Fibroblast of villous mesenchyme (primary cell): ENCODE results near the gene TMX2. TPM values are rescaled to one million over a fixed set of nuclear protein-coding genes. Genes with fewer than 3 reads are reported as not detected.
A peak's percentile ranks its signal among the peaks of the same experiment; 100 is the strongest.

Experiments
- DNase-seq: peaks from one replicate; pipeline ENCODE4 v3.0.0-alpha.2; 2010; ENCODE audit warnings: low read depth
- H3K4me3 ChIP-seq: 2 replicates; pipeline ENCODE4 v1.5.1; 2011; ENCODE audit warnings: low read depth, mild to moderate bottlenecking, low read length
- total RNA-seq: library from RNA; depleted of rRNA; stranded (reverse); fragments of >200 nt; gene quantifications from 2 replicates; pipeline ENCODE4 v1.2.3, GENCODE V29; 2012
- TF ChIP-seq, protein P1 (sequence below): IDR thresholded peaks from 2 replicates; pipeline ENCODE4 v1.5.1; 2012; ENCODE audit warnings: low read depth, mild to moderate bottlenecking, low read length; ENCODE audit not compliant: insufficient read depth

Gene TMX2
- total RNA-seq, 1 donor = 79.9 TPM

DNA sequence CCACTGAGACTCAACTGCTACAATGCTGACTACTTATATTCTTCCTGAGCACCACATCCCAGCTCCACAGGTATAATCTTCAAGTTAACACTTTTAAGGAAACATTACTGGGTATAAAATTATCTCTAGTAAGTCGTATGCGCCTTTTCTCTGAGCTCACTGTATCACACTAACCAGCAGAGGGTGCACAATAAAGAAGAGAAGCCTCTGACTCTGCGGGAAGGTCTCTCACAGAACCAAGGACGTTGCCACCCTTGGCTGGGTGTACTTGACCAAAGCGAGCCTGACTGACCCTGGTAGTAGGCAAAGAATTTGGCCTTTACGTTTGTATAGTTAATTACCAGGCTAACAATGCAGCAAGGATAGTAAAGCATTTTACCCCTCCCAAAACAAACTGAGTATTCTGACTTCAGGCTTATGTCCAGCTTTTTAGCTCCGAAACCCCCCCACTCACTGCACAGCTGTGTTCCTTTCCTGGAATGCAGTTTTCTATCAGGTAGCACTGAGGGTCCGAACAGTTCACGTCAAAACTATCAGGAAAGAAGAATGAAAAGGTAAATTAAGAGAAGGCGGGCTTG is 39.4 kb downstream of the TMX2 start, which contains the start of gene BTBD18:
Gene BTBD18, minus strand, starts transcription at position 144 of the 578 bp plus-strand sequence. CDS start 631 bp downstream, outside the sequence.
- peak; percentile 64 for DNase-seq

DNA sequence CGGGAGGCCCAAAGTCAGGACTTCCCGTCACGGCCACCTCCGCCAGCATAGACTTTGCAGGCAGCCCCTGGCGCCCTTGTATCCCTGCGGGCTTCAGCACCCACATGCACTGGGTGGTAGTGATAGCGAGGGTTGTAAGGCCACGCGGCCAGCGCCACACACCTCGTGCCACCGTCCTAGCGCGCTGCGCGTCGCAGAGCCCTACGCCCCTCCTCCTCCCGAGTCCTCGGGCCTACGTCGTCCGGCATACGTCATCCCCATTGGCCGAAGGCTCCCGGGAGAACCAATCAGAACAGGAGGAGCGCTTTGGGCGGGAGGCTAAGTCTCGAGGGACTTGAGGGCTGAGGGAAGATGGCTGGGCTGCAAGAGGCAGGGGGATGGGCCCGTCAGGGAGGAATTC is 40.6 kb downstream of the TMX2 start:
- TF ChIP-seq, protein P1, sequence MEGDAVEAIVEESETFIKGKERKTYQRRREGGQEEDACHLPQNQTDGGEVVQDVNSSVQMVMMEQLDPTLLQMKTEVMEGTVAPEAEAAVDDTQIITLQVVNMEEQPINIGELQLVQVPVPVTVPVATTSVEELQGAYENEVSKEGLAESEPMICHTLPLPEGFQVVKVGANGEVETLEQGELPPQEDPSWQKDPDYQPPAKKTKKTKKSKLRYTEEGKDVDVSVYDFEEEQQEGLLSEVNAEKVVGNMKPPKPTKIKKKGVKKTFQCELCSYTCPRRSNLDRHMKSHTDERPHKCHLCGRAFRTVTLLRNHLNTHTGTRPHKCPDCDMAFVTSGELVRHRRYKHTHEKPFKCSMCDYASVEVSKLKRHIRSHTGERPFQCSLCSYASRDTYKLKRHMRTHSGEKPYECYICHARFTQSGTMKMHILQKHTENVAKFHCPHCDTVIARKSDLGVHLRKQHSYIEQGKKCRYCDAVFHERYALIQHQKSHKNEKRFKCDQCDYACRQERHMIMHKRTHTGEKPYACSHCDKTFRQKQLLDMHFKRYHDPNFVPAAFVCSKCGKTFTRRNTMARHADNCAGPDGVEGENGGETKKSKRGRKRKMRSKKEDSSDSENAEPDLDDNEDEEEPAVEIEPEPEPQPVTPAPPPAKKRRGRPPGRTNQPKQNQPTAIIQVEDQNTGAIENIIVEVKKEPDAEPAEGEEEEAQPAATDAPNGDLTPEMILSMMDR = no peak
- H3K4me3 ChIP-seq = no peak overlapping the region
- no peak for DNase-seq

More for the DNA sequence above, 39.4 kb downstream of the TMX2 start, which contains the start of gene BTBD18:
- TF ChIP-seq, protein P1 = peak; percentile 59
- H3K4me3 ChIP-seq = no peak within 1 kb of the TSS

DNA sequence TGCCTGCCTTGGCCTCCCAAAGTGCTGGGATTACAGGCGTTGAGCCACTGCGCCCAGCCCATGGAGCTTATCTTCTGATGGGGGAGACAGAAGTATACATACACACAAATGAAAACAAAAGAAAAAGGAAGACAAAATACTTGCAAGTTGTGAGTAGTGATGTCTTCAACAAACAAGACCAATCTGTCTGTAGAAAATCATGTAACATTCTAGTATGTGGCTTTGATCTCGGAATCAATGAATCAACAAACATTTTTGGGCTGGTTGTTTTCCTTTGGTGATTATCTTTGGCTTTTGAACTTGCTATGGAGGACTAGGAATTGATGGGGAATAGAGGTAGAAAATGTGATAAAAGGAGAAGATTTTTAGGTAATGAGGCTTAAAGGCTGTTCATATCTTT is 45.8 kb downstream of the TMX2 start:
- TF ChIP-seq, protein P1 = no peak
- no peak overlapping the region for H3K4me3 ChIP-seq
- no peak for DNase-seq

DNA sequence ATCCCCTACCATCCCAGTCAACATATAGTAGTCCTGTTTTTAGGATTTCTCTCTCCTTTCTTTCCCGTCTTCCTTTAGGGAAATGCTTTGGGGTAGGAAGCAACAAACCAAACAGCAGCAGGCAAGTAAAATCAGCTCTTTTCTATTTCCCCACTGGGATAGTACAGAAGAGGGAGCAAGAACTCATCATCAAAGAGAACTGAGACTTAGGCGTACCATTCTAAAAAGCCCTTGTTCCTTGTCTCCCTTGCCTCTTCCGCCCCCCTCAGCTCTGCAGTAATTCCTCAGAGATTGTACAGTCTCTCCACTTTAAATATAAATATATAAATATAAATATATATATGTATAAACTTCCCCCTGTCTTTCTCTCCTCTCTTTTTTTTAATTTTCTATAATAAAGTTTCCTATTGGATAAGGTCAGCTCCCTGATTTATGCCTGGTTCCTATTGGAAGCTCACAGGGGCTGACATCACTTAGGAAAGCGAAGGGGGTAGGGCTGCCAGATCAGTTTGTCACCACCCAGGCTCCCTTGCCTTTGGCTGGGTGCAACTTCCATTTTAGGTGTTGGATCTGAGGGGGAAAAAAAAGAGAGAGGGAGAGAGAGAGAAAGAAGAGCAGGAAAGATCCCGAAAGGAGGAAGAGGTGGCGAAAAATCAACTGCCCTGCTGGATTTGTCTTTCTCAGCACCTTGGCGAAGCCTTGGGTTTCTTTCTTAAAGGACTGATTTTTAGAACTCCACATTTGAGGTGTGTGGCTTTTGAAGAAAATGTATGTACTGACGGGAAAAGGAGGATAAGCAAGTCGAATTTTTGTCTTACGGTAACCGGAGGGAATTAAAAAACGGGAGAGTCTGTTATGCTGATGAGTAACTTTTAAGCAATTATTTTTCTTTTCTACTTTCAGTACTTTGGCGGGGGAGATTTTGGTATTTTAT is 49.2 kb downstream of the TMX2 start, which contains the start of gene CTNND1:
Gene CTNND1, plus strand, starts transcription at position 502 of the 934 bp plus-strand sequence. CDS start 29,677 bp downstream, outside the sequence.
- peak within 1 kb of the TSS; percentile 82 for H3K4me3 ChIP-seq
- TF ChIP-seq, protein P1 = no peak
- DNase-seq = peak; percentile 98

DNA sequence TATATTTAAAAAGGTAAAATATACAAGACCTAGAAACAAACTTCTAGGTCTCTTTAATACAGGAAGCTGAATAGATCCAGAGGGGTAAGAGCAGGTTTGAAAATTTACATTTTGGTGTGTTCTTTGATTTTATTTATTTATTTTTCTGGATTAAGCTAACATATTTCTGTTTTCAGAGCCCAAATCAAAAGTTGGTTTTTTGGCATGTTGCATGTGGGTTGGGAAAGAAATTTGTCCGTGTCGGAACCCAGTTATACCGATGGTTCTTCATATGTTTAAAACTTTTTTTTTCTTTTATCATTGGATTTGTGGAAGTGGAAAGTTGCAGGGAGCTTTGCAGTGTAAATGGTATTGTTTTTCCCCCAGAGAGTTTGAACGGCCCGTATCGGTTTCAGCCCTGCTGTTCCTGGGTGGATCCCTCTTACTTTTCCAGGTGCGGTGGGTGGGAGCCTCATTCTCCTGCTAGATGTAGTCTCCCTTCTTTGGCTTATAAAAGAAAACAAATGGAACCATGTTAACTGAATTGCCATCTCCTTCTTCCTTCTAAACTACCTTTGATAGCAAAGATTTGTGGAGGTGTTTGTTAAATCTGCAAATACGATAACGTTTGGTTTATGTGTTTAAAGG is 50.0 kb downstream of the TMX2 start:
- TF ChIP-seq, protein P1 = no peak
- peak overlapping the region; percentile 82 for H3K4me3 ChIP-seq
- DNase-seq = no peak

DNA sequence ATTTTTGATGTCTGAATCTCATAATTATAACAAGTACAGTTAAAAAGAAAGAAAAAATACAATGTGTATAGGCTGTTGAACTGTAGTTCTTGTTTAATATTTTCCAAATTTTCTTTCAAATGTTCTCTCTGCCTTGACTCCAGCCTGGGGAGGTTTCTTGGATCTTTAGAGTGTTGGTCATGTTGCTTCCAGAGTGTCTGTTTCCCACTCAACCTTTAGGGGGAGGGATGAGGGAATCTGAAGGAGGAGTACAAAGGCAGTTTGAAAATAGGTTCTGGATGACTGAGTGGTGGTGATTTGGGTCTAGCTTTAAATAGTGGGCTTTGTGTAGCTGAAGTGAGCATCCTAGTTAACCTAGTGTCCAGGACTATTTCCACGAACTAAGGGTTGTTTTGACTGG is 51.2 kb downstream of the TMX2 start:
- peak; percentile 50 for DNase-seq
- TF ChIP-seq, protein P1 = peak; percentile 52
- peak overlapping the region; percentile 82 for H3K4me3 ChIP-seq
